HG02623 (cell line): ENCODE data around the gene UBE2Q1.

Experiments used
- ATAC-seq: cut with Tn5 transposase; IDR thresholded peaks from one replicate; pipeline ENCODE4 v1.9.1; 2021; ENCODE audit warnings: moderate library complexity; ENCODE audit not compliant: unreplicated experiment

UBE2Q1 gene

DNA sequence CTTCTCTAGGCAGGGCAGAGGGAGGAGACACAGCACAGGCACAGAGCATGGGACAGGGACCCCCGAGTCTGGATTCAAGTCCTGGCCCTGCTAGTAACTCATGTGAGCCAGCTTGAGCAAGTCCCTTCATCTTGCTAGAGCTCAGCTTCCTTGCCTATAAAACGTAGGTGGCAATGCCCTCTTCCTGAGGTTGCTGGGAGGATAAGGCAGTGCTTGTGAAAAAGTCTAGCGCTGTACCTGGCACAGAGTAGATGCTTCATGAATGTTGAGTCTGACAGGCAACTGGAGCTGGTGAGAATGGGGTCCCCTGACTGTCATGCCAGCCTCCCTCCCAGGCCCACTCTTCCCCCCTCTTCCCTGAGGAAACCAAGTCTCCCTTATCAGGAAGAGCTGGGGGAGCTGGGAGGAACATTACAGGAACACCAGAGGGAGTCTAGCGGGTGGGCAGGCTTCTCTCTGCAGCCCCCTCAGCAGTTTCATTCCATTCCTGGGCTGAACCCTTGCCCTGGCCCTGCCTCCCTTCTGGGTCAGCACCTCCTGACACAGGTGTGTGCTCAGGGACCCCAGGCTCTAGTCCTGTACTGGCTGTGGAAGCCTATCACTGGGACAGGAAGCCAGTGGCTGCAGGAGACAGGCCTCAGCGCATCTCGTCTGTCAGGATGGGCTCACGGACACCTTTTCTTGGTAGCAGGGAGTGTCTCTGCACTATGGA, 19.0 kb upstream of the UBE2Q1 start:
- no peak for ATAC-seq

DNA sequence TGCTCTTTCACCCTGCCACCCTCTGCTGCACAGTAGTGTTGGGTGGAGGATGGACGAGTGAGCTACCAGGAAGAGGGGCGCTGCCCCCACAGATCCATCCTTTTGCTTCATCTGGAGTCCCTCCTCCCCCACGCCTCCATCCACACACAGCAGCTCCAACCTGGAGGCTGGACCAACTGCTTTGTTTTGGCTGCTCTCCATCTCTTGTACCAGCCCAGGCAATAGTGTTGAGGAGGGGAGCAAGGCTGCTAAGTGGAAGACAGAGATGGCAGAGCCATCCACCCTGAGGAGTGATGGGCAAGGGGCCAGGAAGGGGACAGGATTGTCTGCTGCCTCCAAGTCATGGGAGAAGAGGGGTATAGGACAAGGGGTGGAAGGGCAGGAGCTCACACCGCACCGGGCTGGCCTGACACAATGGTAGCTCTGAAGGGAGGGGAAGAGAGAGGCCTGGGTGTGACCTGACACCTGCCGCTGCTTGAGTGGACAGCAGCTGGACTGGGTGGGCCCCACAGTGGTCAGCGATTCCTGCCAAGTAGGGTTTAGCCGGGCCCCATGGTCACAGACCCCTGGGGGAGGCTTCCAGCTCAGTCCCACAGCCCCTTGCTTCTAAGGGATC, 17.6 kb upstream of the UBE2Q1 start:
- no peak for ATAC-seq

DNA sequence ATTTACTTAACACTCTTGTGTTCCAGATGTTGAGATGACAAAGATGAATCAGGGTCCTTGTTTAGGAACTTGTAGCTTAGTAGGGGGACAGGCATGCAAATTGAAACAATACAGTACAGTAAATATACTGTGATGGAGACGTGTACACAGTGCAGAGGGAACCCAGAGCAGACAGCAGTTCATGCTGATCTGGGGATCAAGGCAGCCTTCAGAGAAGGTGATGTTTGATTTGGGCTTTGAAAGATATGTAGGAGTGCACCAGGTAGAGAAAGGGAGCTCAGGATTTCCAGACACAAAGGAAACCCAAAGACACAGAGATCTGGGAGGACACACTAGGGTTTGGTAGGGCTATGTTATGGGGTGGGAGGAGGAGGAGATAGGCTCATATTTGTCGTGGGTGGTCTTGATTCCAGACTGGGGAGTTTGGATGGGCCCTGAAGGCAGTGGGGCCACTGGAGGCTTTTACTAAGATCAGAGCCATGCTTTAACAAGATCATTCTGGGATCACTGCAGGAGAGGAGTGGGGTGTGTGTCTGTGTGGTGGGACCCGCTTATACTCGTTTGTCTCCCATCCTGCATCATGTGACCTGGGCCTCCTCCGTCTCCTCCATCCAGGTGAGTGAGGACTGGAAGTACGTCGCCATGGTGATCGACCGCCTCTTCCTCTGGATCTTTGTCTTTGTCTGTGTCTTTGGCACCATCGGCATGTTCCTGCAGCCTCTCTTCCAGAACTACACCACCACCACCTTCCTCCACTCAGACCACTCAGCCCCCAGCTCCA, 16.9 kb upstream of the UBE2Q1 start:
- ATAC-seq, result no peak

- ATAC-seq, result no peak
Measured at GRCh38 chr1:154574716-154575115, 16.3 kb upstream of the UBE2Q1 start.

- no peak for ATAC-seq
Measured at GRCh38 chr1:154573168-154573510, 14.7 kb upstream of the UBE2Q1 start.

DNA sequence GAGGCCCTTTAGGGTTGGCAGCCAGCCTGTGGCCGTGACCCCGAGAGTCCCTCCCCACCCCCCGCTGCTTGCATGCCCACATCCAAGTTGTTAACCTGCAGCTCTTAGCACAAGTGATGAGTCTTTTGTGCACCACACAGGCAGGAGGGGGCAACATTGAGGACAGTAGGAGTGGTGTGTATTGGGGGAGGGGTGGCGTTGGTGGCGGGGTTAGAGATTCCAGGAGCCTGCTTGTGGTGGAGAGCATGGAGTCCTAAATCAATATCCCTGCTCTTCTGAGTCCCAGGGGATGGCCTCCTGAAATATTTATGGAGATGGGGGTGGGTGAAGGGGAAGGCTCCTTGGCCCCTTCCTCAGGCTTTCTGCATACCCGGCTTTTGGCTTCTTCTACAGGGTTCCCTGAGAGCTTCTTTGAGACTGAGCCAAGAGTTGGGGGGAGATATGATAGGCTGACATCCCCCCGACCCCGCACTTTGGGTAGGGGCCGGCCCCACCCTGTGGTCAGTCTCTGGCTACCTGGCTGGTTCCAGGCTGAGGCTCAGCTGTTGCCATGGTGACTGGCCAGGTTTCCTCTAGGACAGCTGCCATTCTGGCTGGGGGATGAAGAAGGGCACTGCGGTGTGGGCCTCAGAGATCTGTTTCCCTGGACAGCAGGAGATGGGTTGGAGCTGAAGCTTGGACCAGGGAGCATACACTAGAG, 14.2 kb upstream of the UBE2Q1 start:
- no peak for ATAC-seq

DNA sequence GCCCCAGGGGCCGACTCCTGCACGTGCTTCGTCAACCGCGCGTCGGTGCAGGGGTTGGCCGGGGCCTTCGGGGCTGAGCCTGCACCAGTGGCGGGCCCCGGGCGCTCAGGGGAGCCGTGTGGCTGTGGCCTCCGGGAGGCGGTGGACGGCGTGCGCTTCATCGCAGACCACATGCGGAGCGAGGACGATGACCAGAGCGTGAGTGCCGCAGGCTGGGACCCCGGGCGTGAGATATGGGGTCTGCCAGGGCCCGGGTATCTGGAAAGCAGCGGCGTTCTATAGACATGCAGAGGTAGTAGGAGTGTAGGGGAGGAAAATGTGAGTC, 13.5 kb upstream of the UBE2Q1 start:
- no peak for ATAC-seq

DNA sequence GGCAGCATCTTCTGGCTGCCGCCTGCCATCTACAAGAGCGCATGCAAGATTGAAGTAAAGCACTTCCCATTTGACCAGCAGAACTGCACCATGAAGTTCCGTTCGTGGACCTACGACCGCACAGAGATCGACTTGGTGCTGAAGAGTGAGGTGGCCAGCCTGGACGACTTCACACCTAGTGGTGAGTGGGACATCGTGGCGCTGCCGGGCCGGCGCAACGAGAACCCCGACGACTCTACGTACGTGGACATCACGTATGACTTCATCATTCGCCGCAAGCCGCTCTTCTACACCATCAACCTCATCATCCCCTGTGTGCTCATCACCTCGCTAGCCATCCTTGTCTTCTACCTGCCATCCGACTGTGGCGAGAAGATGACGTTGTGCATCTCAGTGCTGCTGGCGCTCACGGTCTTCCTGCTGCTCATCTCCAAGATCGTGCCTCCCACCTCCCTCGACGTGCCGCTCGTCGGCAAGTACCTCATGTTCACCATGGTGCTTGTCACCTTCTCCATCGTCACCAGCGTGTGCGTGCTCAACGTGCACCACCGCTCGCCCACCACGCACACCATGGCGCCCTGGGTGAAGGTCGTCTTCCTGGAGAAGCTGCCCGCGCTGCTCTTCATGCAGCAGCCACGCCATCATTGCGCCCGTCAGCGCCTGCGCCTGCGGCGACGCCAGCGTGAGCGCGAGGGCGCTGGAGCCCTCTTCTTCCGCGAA, 12.9 kb upstream of the UBE2Q1 start:
- ATAC-seq, result no peak

- no peak for ATAC-seq
Measured at GRCh38 chr1:154568157-154568815, 9.8 kb upstream of the UBE2Q1 start.

GRCh38 chr1:154567386-154568156, 9.1 kb upstream of the UBE2Q1 start, which contains the start of gene CHRNB2:
TSS of gene CHRNB2 (plus strand) at chr1:154567778. CDS start at chr1:154568045, 267 bp downstream.
- ATAC-seq, result no peak

GRCh38 chr1:154565876-154566275, 7.4 kb upstream of the UBE2Q1 start:
- no peak for ATAC-seq

DNA sequence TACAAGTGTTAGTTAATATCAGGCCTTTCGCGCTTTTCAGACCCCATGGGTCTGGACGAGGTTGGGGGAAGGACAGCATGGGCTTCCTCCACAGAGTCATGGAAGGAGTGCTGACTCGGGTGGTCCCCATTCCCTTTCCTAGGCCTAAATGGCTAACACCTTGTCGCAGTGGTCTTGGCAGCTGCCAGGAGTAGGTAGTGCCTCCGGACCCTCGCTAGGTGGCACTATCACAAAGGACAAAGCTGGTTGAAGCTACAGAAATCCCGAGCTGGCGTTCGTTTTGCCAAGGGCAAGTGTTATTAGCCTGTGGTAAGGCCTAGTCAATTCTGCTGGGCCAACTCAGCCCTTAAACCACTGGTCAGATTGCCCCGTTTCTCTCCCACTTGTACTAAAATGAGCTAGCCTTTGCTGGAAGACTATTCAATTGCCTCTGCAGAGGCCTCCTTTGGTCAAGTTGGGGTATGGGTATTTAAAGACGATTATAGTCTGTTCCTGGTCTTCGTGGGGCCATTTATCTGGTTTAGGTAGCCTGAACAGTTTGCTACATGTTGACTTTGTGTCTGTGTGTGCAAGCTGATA, 1.1 kb upstream of the UBE2Q1 start:
- ATAC-seq, result no peak

DNA sequence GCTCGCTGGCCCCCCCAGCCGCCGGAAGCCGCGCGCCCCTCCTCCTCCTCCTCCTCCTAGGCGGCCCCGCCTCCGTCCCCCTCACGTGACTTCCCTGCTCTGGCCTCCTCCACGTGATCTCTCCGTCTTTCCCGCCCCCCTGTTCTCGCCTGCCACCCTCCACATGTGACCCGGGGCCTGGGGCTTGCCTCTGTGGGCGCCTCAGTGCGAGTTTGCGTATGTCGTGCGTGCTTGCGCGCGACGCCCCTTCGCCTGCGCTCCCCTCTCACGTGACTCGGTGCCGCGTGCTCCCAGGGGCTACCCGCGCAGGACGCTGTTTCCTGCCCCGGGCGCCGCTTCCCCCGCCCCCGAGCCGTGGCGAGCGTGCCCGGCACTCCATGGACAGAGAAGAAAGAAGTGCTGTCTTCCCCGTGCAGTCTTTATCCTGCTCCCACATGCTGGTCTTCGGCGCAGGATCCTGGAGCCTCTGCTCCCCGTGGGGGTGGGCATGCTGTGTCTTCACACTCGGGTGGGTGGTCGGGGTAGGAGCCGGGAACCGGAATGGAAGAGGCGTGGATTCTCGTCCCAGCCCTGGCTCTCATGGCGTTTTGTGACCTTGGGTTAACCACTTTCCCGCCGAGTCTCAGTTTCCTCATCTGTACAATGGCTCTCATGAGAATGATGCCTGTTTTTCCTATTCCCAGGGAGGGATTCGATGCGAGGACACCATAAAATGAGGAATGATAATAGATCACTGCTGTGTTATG, 431 bp upstream of the UBE2Q1 start:
- ATAC-seq, result peak; percentile 87

DNA sequence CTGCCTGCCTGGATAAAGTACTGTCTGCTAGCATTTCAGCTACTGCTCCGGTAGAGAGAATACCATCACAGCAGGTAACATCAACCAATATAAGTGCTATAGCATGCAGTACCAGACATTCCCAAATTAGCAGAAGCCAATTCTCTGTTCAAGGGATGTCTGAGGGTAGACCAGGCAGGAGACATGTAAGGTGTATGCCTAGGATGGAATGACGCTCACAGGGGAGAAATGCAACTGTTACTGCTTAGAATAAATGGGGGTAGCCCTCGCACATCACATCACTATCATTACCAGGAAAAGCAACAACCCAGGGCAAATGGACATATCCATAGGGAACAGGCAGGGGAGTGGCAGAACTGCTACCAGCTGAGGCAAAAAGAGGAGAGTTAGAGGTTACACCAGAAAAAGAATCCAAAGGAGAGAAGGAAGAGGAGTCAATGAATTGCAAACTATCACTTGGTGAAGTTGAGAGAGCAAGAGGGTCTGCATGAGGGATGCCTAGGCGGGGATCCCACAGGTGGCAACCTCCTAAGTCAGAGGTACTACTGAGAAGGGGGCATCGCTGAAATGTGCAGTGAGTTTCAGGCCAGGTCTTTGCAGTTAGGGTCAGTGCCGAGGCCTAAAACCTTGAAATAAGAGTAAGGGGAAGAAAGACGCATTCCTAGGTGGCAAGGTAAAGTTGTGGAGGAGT, 1.1 kb downstream of the UBE2Q1 start:
- ATAC-seq, result no peak

- ATAC-seq, result no peak
Measured at GRCh38 chr1:154556422-154556821, 2.0 kb downstream of the UBE2Q1 start.

DNA sequence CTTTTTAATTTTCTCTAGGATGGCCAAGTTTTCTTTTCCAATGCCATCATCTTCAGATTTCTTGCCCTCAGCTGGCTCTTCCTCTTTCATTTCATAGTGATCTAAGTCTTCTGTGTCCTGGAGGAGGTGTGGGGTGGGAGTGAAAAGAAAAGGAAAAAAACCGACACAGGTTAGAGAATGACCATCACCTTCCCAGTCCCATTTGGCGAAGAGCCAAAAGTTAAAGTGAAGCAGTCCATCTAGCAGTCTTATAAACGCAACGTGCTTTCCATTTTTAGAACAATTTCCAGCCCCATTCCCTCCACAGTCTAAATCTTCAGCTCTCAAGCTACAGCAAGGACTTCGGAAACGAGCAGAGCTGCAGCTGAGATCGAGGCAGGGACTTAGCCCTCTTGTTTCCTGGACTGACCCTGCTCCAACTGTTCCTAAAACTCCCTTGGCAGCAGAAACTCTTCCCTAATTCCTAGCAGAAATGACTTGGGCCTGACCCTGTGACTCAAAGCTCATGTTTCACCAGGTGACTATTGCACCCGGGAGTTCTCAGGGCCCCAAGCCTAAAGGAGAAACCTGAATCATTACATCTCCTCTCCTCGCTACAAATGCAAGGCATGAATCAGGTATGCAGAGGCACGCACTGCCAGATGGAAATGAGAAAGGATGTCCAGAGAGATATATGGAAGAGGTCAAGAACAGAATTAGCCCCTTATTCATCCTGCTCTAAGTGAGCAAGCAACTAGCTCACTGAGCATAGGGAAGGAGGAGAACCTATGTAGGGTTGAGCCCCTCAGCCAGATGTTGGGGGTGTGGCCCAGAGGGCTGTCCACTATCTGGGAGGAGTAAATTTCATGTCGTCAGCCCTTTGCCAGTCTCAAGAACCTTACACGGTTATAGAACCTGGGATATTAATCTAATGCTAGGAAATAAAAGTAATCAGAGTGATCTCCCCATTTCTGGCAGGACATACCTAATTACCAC, 5.1 kb downstream of the UBE2Q1 start:
- ATAC-seq, result no peak

GRCh38 chr1:154552036-154552435, 6.4 kb downstream of the UBE2Q1 start:
- no peak for ATAC-seq
